SU-DHL-6 (cell line): Measurements from ENCODE around the gene CHRNA4.

Experiments used
- H2AFZ ChIP-seq: fragments of 200-600 bp; sonication (generic); 2 replicates; pipeline ENCODE4 v1.6.1; 2014; ENCODE audit warnings: low read depth, mild to moderate bottlenecking, moderate library complexity, mixed read lengths, antibody characterized with exemption, low read length; ENCODE audit not compliant: severe bottlenecking
- H3F3A ChIP-seq: fragments of 200-600 bp; shearing (Covaris generic); 2 replicates; pipeline ENCODE4 v1.6.0; 2016; ENCODE audit warnings: antibody characterized with exemption, mild to moderate bottlenecking; ENCODE audit not compliant: insufficient read depth
- H3K27ac ChIP-seq: fragments of 200-600 bp; sonication (generic); 2 replicates; pipeline ENCODE4 v1.5.1; 2016; ENCODE audit warnings: low read depth, mild to moderate bottlenecking, low read length, moderate library complexity, mixed read lengths
- H3K27me3 ChIP-seq: fragments of 200-600 bp; sonication (generic), shearing (Covaris generic); 2 replicates; pipeline ENCODE4 v1.6.0; 2014; ENCODE audit warnings: mild to moderate bottlenecking, low read length
- H3K36me3 ChIP-seq: fragments of 200-600 bp; sonication (generic); 2 replicates; pipeline ENCODE4 v1.6.1; 2014; ENCODE audit warnings: mild to moderate bottlenecking, low read length, mixed read lengths
- H3K4me2 ChIP-seq: fragments of 300-600, 200-600 bp; shearing (Covaris generic), sonication (generic); 2 replicates; pipeline ENCODE4 v1.6.0; 2014; ENCODE audit warnings: low read length, low read depth, mild to moderate bottlenecking; ENCODE audit not compliant: poor library complexity, severe bottlenecking
- H3K4me3 ChIP-seq: fragments of 200-600 bp; sonication (generic); 2 replicates; pipeline ENCODE4 v1.5.1; 2014; ENCODE audit warnings: antibody characterized with exemption, low read length, mild to moderate bottlenecking, mixed read lengths; ENCODE audit not compliant: insufficient read depth, poor library complexity, severe bottlenecking
- H3K79me2 ChIP-seq: fragments of 200-600 bp; sonication (generic); 2 replicates; pipeline ENCODE4 v1.6.1; 2014; ENCODE audit warnings: mild to moderate bottlenecking, low read length, moderate library complexity; ENCODE audit not compliant: insufficient read depth
- H3K9ac ChIP-seq: fragments of 200-600 bp; sonication (generic); 2 replicates; pipeline ENCODE4 v1.7.0; 2014; ENCODE audit warnings: mild to moderate bottlenecking, low read length
- H3K9me2 ChIP-seq: fragments of 200-600 bp; sonication (generic); replicated peaks from 2 replicates; pipeline ENCODE4 v1.6.1; 2014; ENCODE audit warnings: low read length; ENCODE audit not compliant: insufficient read depth
- H3K9me3 ChIP-seq: fragments of 200-600 bp; sonication (generic); 2 replicates; pipeline ENCODE4 v1.6.1; 2014; ENCODE audit warnings: low read length, mixed read lengths; ENCODE audit not compliant: insufficient read depth
- H4K20me1 ChIP-seq: fragments of 200-600 bp; sonication (generic); 2 replicates; pipeline ENCODE4 v1.6.1; 2014; ENCODE audit warnings: low read depth, mild to moderate bottlenecking, antibody characterized with exemption, low read length, moderate library complexity, mixed read lengths
- EZH2phosphoT487 ChIP-seq: fragments of 200-600 bp; sonication (generic), shearing (Covaris generic); conservative IDR thresholded peaks from 2 replicates; pipeline ENCODE4 v1.6.1; 2018; ENCODE audit warnings: mild to moderate bottlenecking, antibody characterized with exemption, low read length, moderate library complexity, mixed read lengths
- TF ChIP-seq, protein P1 (sequence below): fragments of 200-600 bp; sonication (generic); IDR thresholded peaks from one replicate; pipeline ENCODE4 v1.5.1; 2017; ENCODE audit warnings: antibody characterized with exemption, mild to moderate bottlenecking, low read length, moderate library complexity; ENCODE audit not compliant: insufficient read depth, poor library complexity, severe bottlenecking

Gene CHRNA4

DNA sequence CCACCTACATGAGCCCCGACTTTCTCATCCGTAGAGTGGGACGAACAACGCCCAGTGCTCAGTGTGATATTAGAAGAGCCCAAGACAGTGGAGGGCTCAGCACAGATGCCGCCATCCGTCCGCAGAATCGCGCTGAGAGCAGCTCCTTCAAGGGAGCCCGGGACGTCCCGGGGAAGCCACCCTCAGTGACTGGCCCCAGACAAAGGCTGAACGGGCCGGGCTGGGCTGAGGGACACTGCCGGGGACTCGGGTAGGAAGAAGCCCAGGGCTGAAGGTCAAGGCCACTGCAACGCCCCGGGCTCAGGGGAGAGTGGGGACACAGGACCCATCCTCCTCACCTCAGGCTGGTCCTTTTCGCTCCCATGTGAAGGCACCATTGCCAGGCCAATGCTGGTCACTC is 12.8 kb upstream of the CHRNA4 start:
- Histone ChIP-seq H3K9me3 (no peaks in the 10 kb centered on the region), H3K9ac (no peak overlapping the region), H3K9me2 (no peaks in the 10 kb centered on the region), H3K27me3 (no peaks in the 10 kb centered on the region), H2AFZ (no peak overlapping the region), H3F3A (no peaks in the 10 kb centered on the region), H4K20me1 (no peaks in the 10 kb centered on the region), H3K27ac (no peak overlapping the region), H3K4me3 (no peak overlapping the region), H3K36me3 (no peaks in the 10 kb centered on the region), H3K79me2 (no peaks in the 10 kb centered on the region), H3K4me2 (no peak overlapping the region)
- TF ChIP-seq, protein P1, sequence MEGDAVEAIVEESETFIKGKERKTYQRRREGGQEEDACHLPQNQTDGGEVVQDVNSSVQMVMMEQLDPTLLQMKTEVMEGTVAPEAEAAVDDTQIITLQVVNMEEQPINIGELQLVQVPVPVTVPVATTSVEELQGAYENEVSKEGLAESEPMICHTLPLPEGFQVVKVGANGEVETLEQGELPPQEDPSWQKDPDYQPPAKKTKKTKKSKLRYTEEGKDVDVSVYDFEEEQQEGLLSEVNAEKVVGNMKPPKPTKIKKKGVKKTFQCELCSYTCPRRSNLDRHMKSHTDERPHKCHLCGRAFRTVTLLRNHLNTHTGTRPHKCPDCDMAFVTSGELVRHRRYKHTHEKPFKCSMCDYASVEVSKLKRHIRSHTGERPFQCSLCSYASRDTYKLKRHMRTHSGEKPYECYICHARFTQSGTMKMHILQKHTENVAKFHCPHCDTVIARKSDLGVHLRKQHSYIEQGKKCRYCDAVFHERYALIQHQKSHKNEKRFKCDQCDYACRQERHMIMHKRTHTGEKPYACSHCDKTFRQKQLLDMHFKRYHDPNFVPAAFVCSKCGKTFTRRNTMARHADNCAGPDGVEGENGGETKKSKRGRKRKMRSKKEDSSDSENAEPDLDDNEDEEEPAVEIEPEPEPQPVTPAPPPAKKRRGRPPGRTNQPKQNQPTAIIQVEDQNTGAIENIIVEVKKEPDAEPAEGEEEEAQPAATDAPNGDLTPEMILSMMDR: no peak
- no peak for TF ChIP-seq EZH2phosphoT487

DNA sequence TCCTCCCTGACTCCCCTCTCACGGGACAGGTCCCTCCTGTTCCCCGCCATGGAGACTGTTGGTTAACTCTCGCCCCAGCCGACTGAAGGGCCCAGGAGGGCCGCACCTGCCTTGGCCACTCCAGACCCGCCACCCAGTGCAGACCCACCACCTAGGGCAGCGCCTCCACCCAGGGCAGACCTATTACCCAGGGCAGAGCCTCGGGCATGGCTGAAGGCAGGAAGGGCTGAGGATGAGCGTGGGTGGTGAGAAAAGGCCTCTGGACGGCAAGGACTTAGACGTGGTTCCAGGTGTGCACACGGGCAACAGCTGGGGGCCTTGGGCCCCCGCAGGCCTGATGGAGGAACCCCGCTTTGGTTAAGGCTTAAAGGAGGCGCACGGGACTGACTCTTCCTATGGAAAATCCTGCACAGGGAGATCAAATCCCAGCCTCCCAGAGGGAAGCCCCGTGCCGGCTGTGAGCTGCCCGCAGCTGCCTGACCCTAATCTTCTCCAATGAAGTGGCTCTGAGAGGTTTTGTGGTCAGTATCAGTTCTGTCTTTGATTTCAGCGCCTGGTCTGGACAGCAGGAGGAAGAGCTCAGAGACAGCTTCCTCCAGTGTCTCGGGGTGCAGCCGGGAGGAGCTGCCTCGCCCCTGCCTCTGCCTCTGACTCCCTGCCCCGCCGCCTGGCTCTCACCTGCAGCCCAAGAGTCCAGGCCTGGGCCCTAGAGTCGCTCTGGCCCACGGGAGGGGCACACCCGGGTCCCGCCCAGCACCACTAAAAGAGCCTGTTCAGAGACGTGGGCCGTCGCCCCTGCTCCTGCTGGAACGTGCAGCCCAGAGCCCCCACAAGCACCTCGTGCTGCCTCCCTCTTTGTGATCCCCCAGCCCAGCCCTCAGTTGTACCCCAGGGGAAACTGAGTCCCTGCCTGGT is 12.1 kb upstream of the CHRNA4 start:
- H3K27me3 ChIP-seq: no peaks in the 10 kb centered on the region
- no peak overlapping the region for H2AFZ ChIP-seq
- no peak overlapping the region for H3K4me3 ChIP-seq
- no peaks in the 10 kb centered on the region for H4K20me1 ChIP-seq
- H3K9ac ChIP-seq: no peak overlapping the region
- no peaks in the 10 kb centered on the region for H3K9me3 ChIP-seq
- H3K27ac ChIP-seq: no peak overlapping the region
- no peaks in the 10 kb centered on the region for H3K9me2 ChIP-seq
- no peaks in the 10 kb centered on the region for H3F3A ChIP-seq
- no peak overlapping the region for H3K4me2 ChIP-seq
- no peaks in the 10 kb centered on the region for H3K36me3 ChIP-seq
- no peaks in the 10 kb centered on the region for H3K79me2 ChIP-seq
- TF ChIP-seq, protein P1: no peak
- no peak for TF ChIP-seq EZH2phosphoT487

DNA sequence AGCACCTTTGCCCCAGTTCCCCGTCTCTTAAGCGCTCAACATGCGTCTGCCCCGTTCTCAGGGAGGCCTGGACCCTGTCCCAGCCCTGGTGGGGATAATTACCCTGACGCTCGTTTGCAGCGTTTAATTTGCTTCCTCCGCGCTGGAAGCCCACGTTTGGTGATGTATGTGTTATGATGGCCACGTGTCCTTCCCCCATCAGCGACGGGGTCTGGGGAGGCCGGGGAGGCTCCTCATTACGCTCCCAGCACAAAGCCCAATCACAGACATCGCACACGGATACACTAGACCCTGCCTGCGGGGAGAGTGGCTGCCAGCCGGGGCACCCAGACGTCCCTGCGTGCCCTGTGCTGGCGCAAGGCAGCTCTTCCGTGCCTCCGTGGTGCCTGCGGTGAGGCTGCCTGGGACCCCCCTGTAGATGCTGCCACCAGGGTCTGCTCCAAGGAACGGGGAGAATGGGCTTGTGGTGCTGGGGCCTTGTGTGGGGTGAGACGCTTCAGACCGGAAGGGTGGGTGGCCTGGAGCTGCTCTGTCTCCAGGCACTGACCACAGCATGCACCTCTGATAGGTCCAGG is 10.2 kb upstream of the CHRNA4 start:
- no peak overlapping the region for H3K27ac ChIP-seq
- no peak overlapping the region for H3K4me2 ChIP-seq
- no peaks in the 10 kb centered on the region for H3K27me3 ChIP-seq

More for the DNA sequence above, 10.2 kb upstream of the CHRNA4 start:
- no peaks in the 10 kb centered on the region for H3F3A ChIP-seq
- no peaks in the 10 kb centered on the region for H3K79me2 ChIP-seq
- no peaks in the 10 kb centered on the region for H4K20me1 ChIP-seq
- no peaks in the 10 kb centered on the region for H3K9me2 ChIP-seq
- H3K9me3 ChIP-seq: no peaks in the 10 kb centered on the region
- TF ChIP-seq EZH2phosphoT487: no peak
- TF ChIP-seq, protein P1: no peak
- no peak overlapping the region for H2AFZ ChIP-seq
- H3K9ac ChIP-seq: no peak overlapping the region
- no peaks in the 10 kb centered on the region for H3K36me3 ChIP-seq
- H3K4me3 ChIP-seq: no peak overlapping the region
